ENCODE data around the gene TMEM143.

The TMEM143 gene

GRCh38 chr19:48303367-48303766 lies 60.4 kb downstream of the TMEM143 start:
- TF ChIP-seq CTCF (IDR thresholded peaks at IDR 0.05; ENCODE audit: control insufficient read depth, extremely low read depth, insufficient read depth), result no peak
- no peak for DNase-seq (ENCODE audit: low read depth)
- no peak overlapping the region for H3K4me3 ChIP-seq (ENCODE audit: low read depth, low read length)

DNA sequence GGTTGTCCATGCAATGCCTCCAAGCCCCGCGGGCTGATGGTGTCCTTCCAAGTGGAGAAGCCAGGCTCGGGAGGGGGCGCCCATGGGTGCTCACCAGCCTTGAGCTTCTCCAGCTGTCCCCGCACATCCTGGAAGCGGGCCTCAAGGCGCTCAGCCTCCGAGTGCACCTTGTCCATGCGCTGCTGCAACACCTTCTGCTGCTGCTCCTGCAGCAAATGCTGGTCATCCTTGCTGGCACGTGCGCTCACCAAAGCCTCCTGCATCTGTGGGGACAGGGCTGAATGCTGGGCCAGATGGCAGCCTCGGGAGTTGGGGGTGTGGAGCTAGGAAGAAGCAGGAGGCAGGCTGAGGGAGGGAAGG lies 61.2 kb downstream of the TMEM143 start:
- no peak overlapping the region for H3K4me3 ChIP-seq (ENCODE audit: low read depth, low read length)
- DNase-seq (ENCODE audit: low read depth), result no peak
- TF ChIP-seq CTCF (IDR thresholded peaks at IDR 0.05; ENCODE audit: control insufficient read depth, extremely low read depth, insufficient read depth), result no peak

- no peak overlapping the region for H3K4me3 ChIP-seq (ENCODE audit: low read depth, low read length)
- DNase-seq (ENCODE audit: low read depth), result no peak
- TF ChIP-seq CTCF (IDR thresholded peaks at IDR 0.05; ENCODE audit: control insufficient read depth, extremely low read depth, insufficient read depth), result no peak
Measured at GRCh38 chr19:48301886-48302599, 61.7 kb downstream of the TMEM143 start.

DNA sequence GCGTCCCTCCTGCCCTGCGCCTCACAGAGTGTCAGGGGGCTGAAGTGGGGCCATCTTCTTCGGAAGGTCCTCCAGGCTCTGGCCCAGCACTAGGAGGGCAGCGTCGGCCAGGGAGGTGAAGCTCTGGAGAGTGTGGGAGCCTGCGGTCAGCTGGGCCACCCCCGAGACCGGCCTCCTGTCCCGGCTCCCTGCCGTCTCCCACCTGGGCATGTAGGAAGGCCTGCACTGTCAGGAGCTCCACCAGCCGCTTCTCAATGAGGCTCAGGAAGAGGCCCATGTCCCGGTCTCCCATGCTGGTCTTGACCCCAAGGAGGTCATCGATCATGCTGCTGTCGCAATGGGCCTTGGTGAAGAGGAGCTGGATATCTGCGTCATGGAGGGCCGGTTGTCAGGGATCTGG lies 65.8 kb downstream of the TMEM143 start:
- no peak for TF ChIP-seq CTCF (IDR thresholded peaks at IDR 0.05; ENCODE audit: control insufficient read depth, extremely low read depth, insufficient read depth)
- H3K4me3 ChIP-seq (ENCODE audit: low read depth, low read length), result no peak overlapping the region
- DNase-seq (ENCODE audit: low read depth), result no peak

GRCh38 chr19:48296963-48297734 lies 66.6 kb downstream of the TMEM143 start:
- TF ChIP-seq CTCF (IDR thresholded peaks at IDR 0.05; ENCODE audit: control insufficient read depth, extremely low read depth, insufficient read depth), result no peak
- no peak for DNase-seq (ENCODE audit: low read depth)
- no peak overlapping the region for H3K4me3 ChIP-seq (ENCODE audit: low read depth, low read length)

GRCh38 chr19:48295458-48295857 lies 68.3 kb downstream of the TMEM143 start:
- no peak for DNase-seq (ENCODE audit: low read depth)
- no peak for TF ChIP-seq CTCF (IDR thresholded peaks at IDR 0.05; ENCODE audit: control insufficient read depth, extremely low read depth, insufficient read depth)
- no peak overlapping the region for H3K4me3 ChIP-seq (ENCODE audit: low read depth, low read length)

All from LNCaP clone FGC (cell line).